Hepatocyte (in vitro differentiated cells): ENCODE results near the gene YJEFN3.

Experiments used
- EZH2 ChIP-seq: fragments of 200-600 bp; sonication (generic); IDR thresholded peaks from 2 replicates; pipeline ENCODE4 v1.6.1; 2016; ENCODE audit warnings: antibody characterized with exemption, mild to moderate bottlenecking, borderline replicate concordance
- EZH2phosphoT487 ChIP-seq: fragments of 200-600 bp; sonication (generic); IDR thresholded peaks from one replicate; pipeline ENCODE4 v1.6.1; 2018; ENCODE audit warnings: antibody characterized with exemption, mild to moderate bottlenecking, low read depth, moderate library complexity; ENCODE audit not compliant: unreplicated experiment, severe bottlenecking
- TF ChIP-seq, protein P1 (sequence below): fragments of 200-600 bp; sonication (generic); IDR thresholded peaks from 2 replicates; pipeline ENCODE4 v1.5.1; 2016; ENCODE audit warnings: antibody characterized with exemption, mild to moderate bottlenecking; ENCODE audit not compliant: poor library complexity

DNA sequence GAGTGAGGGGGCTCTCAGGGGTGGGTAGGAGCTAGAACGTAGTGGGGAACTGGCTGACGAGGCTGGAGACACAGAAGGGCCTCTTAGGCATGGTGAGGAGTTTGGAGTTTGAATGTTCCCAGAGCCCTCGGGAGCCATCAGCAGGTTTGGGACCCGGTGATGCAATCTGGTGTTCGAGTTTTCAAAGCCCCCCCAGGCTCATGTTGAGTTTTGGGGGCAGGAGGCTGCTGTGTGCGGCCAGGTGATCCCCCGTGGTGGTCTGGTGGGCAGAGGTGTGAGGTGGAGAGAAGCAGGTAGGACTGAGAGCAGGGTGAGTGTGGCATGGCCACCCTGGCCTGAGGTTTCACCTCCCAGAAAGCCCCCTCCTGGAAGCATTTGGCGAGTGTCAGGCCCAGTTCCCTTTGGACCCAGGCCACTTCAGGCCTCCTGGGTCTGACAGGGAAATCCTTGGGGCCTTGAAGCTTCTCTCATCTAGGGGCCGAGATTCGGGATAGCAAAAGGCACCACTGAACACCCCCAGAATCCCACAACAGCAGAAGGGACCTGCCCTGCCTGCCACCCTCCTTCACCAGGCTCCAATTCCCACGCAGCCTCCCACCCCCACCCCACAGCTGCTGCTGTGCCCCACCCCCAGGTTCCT is 1.2 kb downstream of the YJEFN3 start:
- TF ChIP-seq, protein P1, sequence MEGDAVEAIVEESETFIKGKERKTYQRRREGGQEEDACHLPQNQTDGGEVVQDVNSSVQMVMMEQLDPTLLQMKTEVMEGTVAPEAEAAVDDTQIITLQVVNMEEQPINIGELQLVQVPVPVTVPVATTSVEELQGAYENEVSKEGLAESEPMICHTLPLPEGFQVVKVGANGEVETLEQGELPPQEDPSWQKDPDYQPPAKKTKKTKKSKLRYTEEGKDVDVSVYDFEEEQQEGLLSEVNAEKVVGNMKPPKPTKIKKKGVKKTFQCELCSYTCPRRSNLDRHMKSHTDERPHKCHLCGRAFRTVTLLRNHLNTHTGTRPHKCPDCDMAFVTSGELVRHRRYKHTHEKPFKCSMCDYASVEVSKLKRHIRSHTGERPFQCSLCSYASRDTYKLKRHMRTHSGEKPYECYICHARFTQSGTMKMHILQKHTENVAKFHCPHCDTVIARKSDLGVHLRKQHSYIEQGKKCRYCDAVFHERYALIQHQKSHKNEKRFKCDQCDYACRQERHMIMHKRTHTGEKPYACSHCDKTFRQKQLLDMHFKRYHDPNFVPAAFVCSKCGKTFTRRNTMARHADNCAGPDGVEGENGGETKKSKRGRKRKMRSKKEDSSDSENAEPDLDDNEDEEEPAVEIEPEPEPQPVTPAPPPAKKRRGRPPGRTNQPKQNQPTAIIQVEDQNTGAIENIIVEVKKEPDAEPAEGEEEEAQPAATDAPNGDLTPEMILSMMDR, result no peak
- no peak for TF ChIP-seq EZH2phosphoT487
- TF ChIP-seq EZH2, result no peak
